MCF 10A (cell line): Measurements from ENCODE around the gene CHD9. TPM values are rescaled to one million over a fixed set of nuclear protein-coding genes. Genes with fewer than 3 reads are reported as not detected.
"Not testable (repeated sequence)": the region's sequence is repeated elsewhere in the genome, so short reads cannot be mapped to it uniquely, and the experiment has no call there.

Experiments used
- BruUV-seq: library from RNA; stranded (reverse); fragments of 400-500 nt; replicated peaks from 2 replicates; lab custom pipeline; 2021; lab: Mats Ljungman, UMichigan
- CTCF ChIA-PET: fragments of 300-600 bp; sonication (Branson Sonifier 250); formaldehyde crosslinking; extraction: SDS; loops from one replicate; lab custom pipeline; 2021; ENCODE audit warnings: antibody characterized with exemption, inconsistent platforms; lab: Yijun Ruan, JAX
- POLR2A ChIA-PET: fragments of 300-600, 350-650 bp; sonication (Branson Sonifier 250); formaldehyde crosslinking; extraction: SDS; loops from one replicate; lab custom pipeline; 2020; ENCODE audit warnings: antibody characterized with exemption, inconsistent platforms; lab: Yijun Ruan, JAX
- DNase-seq: peaks from one replicate; pipeline ENCODE4 v3.0.0-alpha.2; 2018; ENCODE audit not compliant: unreplicated experiment
- H3K27ac Mint-ChIP-seq: one replicate; pipeline ENCODE4 v1.8.0; 2022; ENCODE audit warnings: mild to moderate bottlenecking, low read depth, mixed read lengths; ENCODE audit not compliant: unreplicated experiment
- H3K27me3 Mint-ChIP-seq: one replicate; pipeline ENCODE4 v1.8.0; 2022; ENCODE audit warnings: mixed read lengths; ENCODE audit not compliant: insufficient read depth, unreplicated experiment
- H3K36me3 Mint-ChIP-seq: one replicate; pipeline ENCODE4 v1.8.0; 2022; ENCODE audit warnings: mild to moderate bottlenecking, moderate library complexity, mixed read lengths; ENCODE audit not compliant: insufficient read depth, unreplicated experiment
- H3K4me1 Mint-ChIP-seq: one replicate; pipeline ENCODE4 v1.8.0; 2022; ENCODE audit warnings: mixed read lengths; ENCODE audit not compliant: insufficient read depth, unreplicated experiment
- H3K4me3 Mint-ChIP-seq: one replicate; pipeline ENCODE4 v1.8.0; 2022; ENCODE audit warnings: mild to moderate bottlenecking, moderate library complexity, mixed read lengths; ENCODE audit not compliant: unreplicated experiment
- H3K9me3 Mint-ChIP-seq: one replicate; pipeline ENCODE4 v1.8.0; 2022; ENCODE audit warnings: mixed read lengths; ENCODE audit not compliant: unreplicated experiment
- CTCF ChIP-seq: fragments of 200-600 bp; IDR thresholded peaks from one replicate; pipeline ENCODE4 v1.8.0; 2022; ENCODE audit warnings: antibody characterized with exemption, mild to moderate bottlenecking; ENCODE audit not compliant: unreplicated experiment
- intact Hi-C: fragments of 100-400 bp; cut with micrococcal nuclease; formaldehyde crosslinking; loops from 2 replicates; pipeline ENCODE4 v1.14.1; 2022
- total RNA-seq: library from RNA; stranded (reverse); gene quantifications from 2 replicates; pipeline ENCODE4 v1.2.3, GENCODE V29; 2022

CHD9 gene
- total RNA-seq, 1 experiment from 2014 or later = 62.8 TPM

- ChIA-PET CTCF (interaction anchor here (1.0 kb wide), 1 partner anchor 18 kb away, joined by 4 read pairs; no protein-coding TSS in a partner anchor), POLR2A (interaction anchor here (1.0 kb wide), 1 partner anchor 23 kb away, joined by 3 read pairs; no protein-coding TSS in a partner anchor)
- intact Hi-C loops = no loop called here
These were observed 121.6 kb downstream of the CHD9 start for GRCh38 chr16:53176434-53176833.

GRCh38 chr16:53183442-53183841 is 128.7 kb downstream of the CHD9 start:
- Mint-ChIP-seq H3K27ac (no peak overlapping the region), H3K4me1 (no peaks in the 10 kb centered on the region), H3K4me3 (no peak overlapping the region), H3K9me3 (peaks cover 7% of the 10 kb centered on the region), H3K36me3 (peaks cover 55% of the 10 kb centered on the region), H3K27me3 (no peaks in the 10 kb centered on the region)
- ChIA-PET CTCF (interaction anchor here (0.7 kb wide), 1 partner anchor 23 kb away, joined by 3 read pairs; no protein-coding TSS in a partner anchor), POLR2A (interaction anchor here (1.0 kb wide), 1 partner anchor 24 kb away, joined by 5 read pairs; no protein-coding TSS in a partner anchor)
- no peak for TF ChIP-seq CTCF
- BruUV-seq = no TSS peak
- intact Hi-C loops = no loop called here
- no peak for DNase-seq

More at GRCh38 chr16:53176434-53176833, 121.6 kb downstream of the CHD9 start:
- Mint-ChIP-seq H3K4me3 (no peak overlapping the region), H3K9me3 (no peaks in the 10 kb centered on the region), H3K27me3 (no peaks in the 10 kb centered on the region), H3K36me3 (peaks cover 44% of the 10 kb centered on the region), H3K27ac (no peak overlapping the region), H3K4me1 (peaks cover 11% of the 10 kb centered on the region)
- BruUV-seq = no TSS peak
- DNase-seq = no peak
- TF ChIP-seq CTCF = no peak

- intact Hi-C loops, H3K4me1 Mint-ChIP-seq, DNase-seq, H3K4me3 Mint-ChIP-seq, H3K27me3 Mint-ChIP-seq, CTCF ChIA-PET, H3K27ac Mint-ChIP-seq, BruUV-seq, H3K9me3 Mint-ChIP-seq: not testable (repeated sequence)
- POLR2A ChIA-PET = interaction anchor here (1.0 kb wide), 1 partner anchor 19 kb away, joined by 4 read pairs; no protein-coding TSS in a partner anchor
- peaks cover 39% of the 10 kb centered on the region for H3K36me3 Mint-ChIP-seq
These were observed 130.9 kb downstream of the CHD9 start for GRCh38 chr16:53185741-53186140.

GRCh38 chr16:53187775-53188174 is 133.0 kb downstream of the CHD9 start:
- Mint-ChIP-seq H3K4me1 (peaks cover 8% of the 10 kb centered on the region), H3K27me3 (no peaks in the 10 kb centered on the region), H3K9me3 (peaks cover 7% of the 10 kb centered on the region), H3K27ac (no peak overlapping the region), H3K36me3 (peaks cover 38% of the 10 kb centered on the region), H3K4me3 (no peak overlapping the region)
- no peak for DNase-seq
- ChIA-PET POLR2A (interaction anchor here (0.9 kb wide), 1 partner anchor 7 kb away, joined by 3 read pairs; no protein-coding TSS in a partner anchor), CTCF (no interaction called here)
- intact Hi-C loops = no loop called here
- TF ChIP-seq CTCF = no peak
- no TSS peak for BruUV-seq
